Thyroid gland (tissue), 4 donors: ENCODE data around the gene ACTR2. TPM values are rescaled to one million over a fixed set of nuclear protein-coding genes. Genes with fewer than 3 reads are reported as not detected.
A peak's percentile ranks its signal among the peaks of the same experiment; 100 is the strongest.

Source experiments
- DNase-seq, 2 donors: peaks; one replicate each; pipeline ENCODE4 v3.0.0-alpha.2; 2019
- H3K27ac ChIP-seq, 3 donors: fragments of 200-600 bp; sonication (generic); 1 replicate in 2 of 3; 2 replicates in 1 of 3; pipeline ENCODE4 v1.5.1; 2016 to 2019; ENCODE audit warnings: mild to moderate bottlenecking in 1 of 3, moderate library complexity in 1 of 3
- H3K27me3 ChIP-seq: fragments of 200-600 bp; sonication (generic); one replicate; pipeline ENCODE4 v1.5.1; 2019
- H3K36me3 ChIP-seq, 2 donors: fragments of 200-600 bp; sonication (generic); one replicate each; pipeline ENCODE4 v1.5.1; 2016 to 2019
- H3K4me1 ChIP-seq, 2 donors: fragments of 200-600 bp; sonication (generic); one replicate each; pipeline ENCODE4 v1.5.1; 2017 to 2019
- H3K4me3 ChIP-seq, 3 donors: fragments of 200-600 bp; sonication (generic); replicated peaks in 1 of 3; 1 replicate in 2 of 3; 2 replicates in 1 of 3; pipeline ENCODE4 v1.5.1; 2016; ENCODE audit warnings: mild to moderate bottlenecking in 1 of 3
- H3K9me3 ChIP-seq: fragments of 200-600 bp; sonication (generic); one replicate; pipeline ENCODE4 v1.5.1; 2017
- CTCF ChIP-seq, 6 experiments: fragments of 200-600 bp in 3 of 6; fragments of 450-650 bp in 3 of 6; sonication (generic) in 3 of 6; IDR thresholded peaks; one replicate each; pipeline ENCODE4 v1.5.1; 2016 to 2019; ENCODE audit warnings: antibody characterized with exemption in 6 of 6, mild to moderate bottlenecking in 2 of 6, inconsistent platforms in 1 of 6, moderate library complexity in 1 of 6
- POLR2A ChIP-seq, 2 donors: fragments of 450-650 bp; IDR thresholded peaks; one replicate each; pipeline ENCODE4 v1.6.1; 2017; ENCODE audit warnings: antibody characterized with exemption in 2 of 2, mild to moderate bottlenecking in 2 of 2, moderate library complexity in 1 of 2
- WGBS, 2 donors: methylation state at CpG; one replicate each; pipeline ENCODE4 v1.1.5; 2017; 5-methylcytosine and 5-hydroxymethylcytosine counted together
- intact Hi-C: fragments of 100-400 bp; cut with DNase I; formaldehyde crosslinking; loops from one replicate; pipeline ENCODE4 v1.15.1; 2023
- total RNA-seq, 4 donors: library from RNA; depleted of rRNA; stranded (reverse); fragments of >200 nt; gene quantifications; one replicate each; pipeline ENCODE4 v1.2.3, GENCODE V29; 2016

The ACTR2 gene
- total RNA-seq, 4 donors from 2014 or later = 65.2 to 88.6 (median 74.7) TPM

DNA sequence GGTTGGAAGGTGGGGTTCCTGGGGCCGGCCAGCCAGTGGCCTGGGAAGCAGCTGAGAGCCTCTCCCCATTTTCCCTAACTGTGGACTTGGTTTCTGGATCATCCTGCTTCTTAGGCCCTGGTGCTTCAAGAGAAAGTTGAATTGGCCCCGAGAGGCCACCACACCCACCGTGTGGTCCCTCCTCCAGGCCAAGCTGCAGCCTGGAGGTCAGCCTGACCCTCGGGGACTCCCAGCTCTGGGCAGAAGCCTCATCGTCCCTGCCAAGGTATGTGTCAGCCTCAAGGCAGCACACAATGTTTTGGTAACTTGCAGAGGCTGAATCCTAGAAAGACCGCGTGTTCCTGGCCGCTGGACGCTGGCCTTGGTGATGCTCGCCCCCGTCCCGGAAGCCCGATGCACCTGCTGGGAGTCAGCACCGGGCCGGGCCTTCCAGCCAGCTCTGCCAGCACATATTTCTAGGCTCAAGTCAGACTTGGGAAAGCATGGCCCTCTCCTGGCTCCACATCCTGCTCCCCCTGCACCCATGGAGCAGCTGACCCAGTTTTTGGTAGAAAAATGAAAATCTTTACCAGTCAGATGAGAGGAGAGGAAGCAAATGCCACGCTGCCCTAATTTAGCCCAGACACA is 72.6 kb downstream of the ACTR2 start:
- H3K4me1 ChIP-seq = peaks cover 13 to 24% of the 10 kb centered on the region in 2 donors
- WGBS, 2 donors = 51 to 67% methylated on average over 8 to 9 of the region's 16 CpGs
- no peak for TF ChIP-seq POLR2A (IDR thresholded peaks at IDR 0.05)
- no peaks in the 10 kb centered on the region for H3K27me3 ChIP-seq
- intact Hi-C loops = no loop called here
- no peaks in the 10 kb centered on the region for H3K36me3 ChIP-seq
- no peak overlapping the region for H3K4me3 ChIP-seq
- no peaks in the 10 kb centered on the region for H3K9me3 ChIP-seq
- H3K27ac ChIP-seq = peak overlapping the region in 2 of 3 donors; percentile 24 to 33
- peak; percentile 15 to 29 for DNase-seq

DNA sequence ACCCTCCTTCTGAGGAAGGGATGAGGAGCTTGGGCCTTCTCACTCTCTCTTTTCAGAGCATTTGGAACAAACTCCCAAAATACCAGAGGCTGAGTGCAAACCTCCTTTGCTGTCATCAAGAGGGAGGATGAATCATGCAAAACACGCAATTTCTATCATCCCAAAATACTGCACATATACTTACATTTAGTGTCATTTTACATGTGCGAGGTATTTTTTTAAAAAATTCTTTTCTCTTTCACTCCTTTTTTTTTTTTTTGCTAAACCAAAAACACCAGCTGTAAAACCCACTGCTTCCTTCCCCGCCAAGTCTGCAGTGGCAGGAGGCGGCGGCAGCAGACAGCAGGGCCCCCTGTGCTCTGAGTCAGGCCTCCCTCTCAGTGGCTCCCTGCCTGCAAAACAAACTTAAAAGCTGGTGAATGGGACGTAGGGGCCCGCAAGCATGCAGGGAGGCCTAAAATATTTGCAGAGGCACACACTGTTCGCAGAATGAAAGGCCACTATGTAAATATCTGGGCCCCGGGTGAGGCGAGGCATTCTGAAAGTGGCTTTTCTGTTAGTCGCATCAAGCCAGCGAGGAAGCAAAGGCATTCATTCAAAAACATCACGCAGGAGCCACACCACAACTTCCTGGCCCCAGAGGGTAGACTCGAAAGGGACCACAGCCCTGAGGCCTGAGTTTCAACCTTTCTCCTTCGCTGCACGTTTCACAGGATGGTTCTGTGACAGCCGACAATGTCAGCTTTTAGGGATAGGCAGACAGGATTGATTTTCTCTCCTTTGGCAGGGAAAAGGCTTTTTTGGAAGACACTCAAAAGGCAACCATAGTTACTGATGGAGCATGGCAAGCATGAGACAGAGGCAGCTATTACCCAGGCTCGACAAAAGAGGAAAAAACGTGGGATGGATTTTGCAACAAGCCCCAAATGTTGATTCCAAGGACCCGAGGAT is 73.4 kb downstream of the ACTR2 start:
- TF ChIP-seq CTCF (IDR thresholded peaks at IDR 0.05) (no peak), POLR2A (IDR thresholded peaks at IDR 0.05) (no peak)
- peak; percentile 22 to 50 for DNase-seq
- Histone ChIP-seq H3K4me3 (no peak overlapping the region), H3K36me3 (no peaks in the 10 kb centered on the region), H3K27ac (peak overlapping the region in 2 of 3 donors; percentile 45 to 46), H3K27me3 (no peaks in the 10 kb centered on the region), H3K4me1 (peaks cover 13 to 24% of the 10 kb centered on the region in 2 donors), H3K9me3 (no peaks in the 10 kb centered on the region)
- intact Hi-C loops = no loop called here
- WGBS, 2 donors = 32 to 39% methylated on average over 20 of the region's 20 CpGs

DNA sequence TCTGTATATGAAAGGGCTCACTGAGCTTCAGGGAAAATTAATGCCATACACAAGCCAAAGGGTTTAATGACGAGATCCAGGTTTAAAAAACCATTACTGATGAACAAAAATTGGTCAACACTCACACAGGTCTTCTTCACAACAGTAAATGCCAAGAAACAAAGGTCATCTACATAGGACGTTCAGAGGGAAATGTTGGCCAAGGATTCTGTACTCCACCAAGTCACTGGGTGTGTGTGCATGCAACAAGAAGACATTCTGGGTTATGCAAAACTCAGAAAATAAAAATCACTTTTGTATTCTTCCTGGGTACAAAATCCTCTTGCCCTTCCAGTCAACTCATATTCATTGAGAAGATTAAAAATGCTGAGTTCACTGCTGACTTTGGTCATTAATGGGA is 78.3 kb downstream of the ACTR2 start:
- TF ChIP-seq CTCF (IDR thresholded peaks at IDR 0.05) (no peak), POLR2A (IDR thresholded peaks at IDR 0.05) (no peak)
- Histone ChIP-seq H3K4me3 (no peak overlapping the region), H3K36me3 (no peaks in the 10 kb centered on the region), H3K27me3 (no peaks in the 10 kb centered on the region), H3K27ac (no peak overlapping the region), H3K9me3 (no peaks in the 10 kb centered on the region), H3K4me1 (peaks cover 7 to 21% of the 10 kb centered on the region in 2 donors)
- DNase-seq = no peak
- intact Hi-C loops = no loop called here
- 90 to 94% methylated on average over 2 of the region's 2 CpGs for WGBS, 2 donors

DNA sequence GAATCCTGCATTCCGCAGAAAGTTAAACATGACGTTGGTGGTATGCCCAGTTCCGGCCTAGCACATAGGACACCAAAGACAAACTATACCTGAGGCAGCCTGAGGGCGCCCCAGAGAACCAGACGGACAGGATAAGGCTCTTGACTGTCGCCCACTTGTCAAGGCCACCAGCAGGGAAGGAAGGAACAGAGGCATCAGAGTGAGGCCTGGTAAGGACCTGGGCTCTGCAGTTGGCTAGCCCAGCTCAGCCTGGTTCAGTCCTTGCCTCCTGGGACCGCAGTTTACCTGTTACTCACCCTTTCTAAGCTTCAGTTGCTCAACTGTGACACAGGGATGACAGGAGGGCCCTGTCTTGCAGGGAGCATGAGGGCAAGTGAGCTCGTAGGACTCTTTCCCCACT is 82.1 kb downstream of the ACTR2 start:
- no peak overlapping the region for H3K4me3 ChIP-seq
- H3K4me1 ChIP-seq = peaks cover 0 to 8% of the 10 kb centered on the region in 2 donors
- H3K9me3 ChIP-seq = no peaks in the 10 kb centered on the region
- peak; percentile 21 to 30 for DNase-seq
- H3K36me3 ChIP-seq = peaks cover 16 to 22% of the 10 kb centered on the region in 2 donors
- H3K27ac ChIP-seq = peak overlapping the region in 2 of 3 donors; percentile 20 to 28
- WGBS, 2 donors = 66 to 75% methylated on average over 8 of the region's 8 CpGs
- H3K27me3 ChIP-seq = no peaks in the 10 kb centered on the region
- intact Hi-C loops = no loop called here
- no peak for TF ChIP-seq CTCF (IDR thresholded peaks at IDR 0.05)
- TF ChIP-seq POLR2A (IDR thresholded peaks at IDR 0.05) = no peak

GRCh38 chr2:65311049-65311448 is 83.4 kb downstream of the ACTR2 start:
- H3K36me3 ChIP-seq = peaks cover 23 to 35% of the 10 kb centered on the region in 2 donors
- H3K9me3 ChIP-seq = no peaks in the 10 kb centered on the region
- TF ChIP-seq CTCF (IDR thresholded peaks at IDR 0.05) (no peak), POLR2A (IDR thresholded peaks at IDR 0.05) (no peak)
- DNase-seq = no peak
- peak overlapping the region in 1 of 3 donors; percentile 43 for H3K27ac ChIP-seq
- no peaks in the 10 kb centered on the region for H3K27me3 ChIP-seq
- intact Hi-C loops = no loop called here
- WGBS, 2 donors = 84 to 87% methylated on average over 6 of the region's 6 CpGs
- no peak overlapping the region for H3K4me3 ChIP-seq
- H3K4me1 ChIP-seq = peaks cover 0 to 8% of the 10 kb centered on the region in 2 donors
